ENCODE results near the gene MAZ. TPM values are rescaled to one million over a fixed set of nuclear protein-coding genes. Genes with fewer than 3 reads are reported as not detected.

MAZ gene
- total and polyA plus RNA-seq, 2 donors (not counting 3 experiments of a cell fraction or from before 2014, with no cell fraction given) = 165 to 311 TPM

DNA sequence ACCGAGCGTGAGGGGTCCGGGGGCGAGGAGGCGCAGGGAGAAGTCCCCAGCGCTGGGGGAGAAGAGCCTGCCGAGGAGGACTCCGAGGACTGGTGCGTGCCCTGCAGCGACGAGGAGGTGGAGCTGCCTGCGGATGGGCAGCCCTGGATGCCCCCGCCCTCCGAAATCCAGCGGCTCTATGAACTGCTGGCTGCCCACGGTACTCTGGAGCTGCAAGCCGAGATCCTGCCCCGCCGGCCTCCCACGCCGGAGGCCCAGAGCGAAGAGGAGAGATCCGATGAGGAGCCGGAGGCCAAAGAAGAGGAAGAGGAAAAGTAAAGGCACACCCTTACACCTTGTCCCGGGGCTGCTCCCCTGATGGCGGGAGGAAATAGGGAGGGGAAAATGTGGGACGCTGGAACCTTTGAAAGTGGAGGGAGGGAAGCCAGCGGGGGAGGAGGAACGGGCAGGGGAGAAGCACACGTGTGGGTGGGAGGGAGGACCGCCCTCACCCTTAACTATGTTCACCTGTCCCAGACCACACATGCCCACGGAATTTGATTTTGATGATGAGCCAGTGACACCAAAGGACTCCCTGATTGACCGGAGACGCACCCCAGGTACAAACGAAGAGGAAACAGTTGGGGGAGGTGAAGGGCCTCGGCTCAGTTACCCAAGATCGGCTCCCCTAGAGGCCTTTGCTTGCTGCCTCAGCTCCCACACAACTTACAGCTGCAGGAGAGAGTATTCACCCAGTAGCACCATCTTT, 10.5 kb downstream of the MAZ start:
- Histone ChIP-seq H3K79me2 (ENCODE audit: control insufficient read depth, insufficient read depth, low read length) (peaks cover 22% of the 10 kb centered on the region), H3K36me3 (ENCODE audit: control insufficient read depth in 2 of 2, extremely low read depth in 1 of 2, insufficient read depth in 2 of 2, low read length in 2 of 2) (peaks cover 0 to 5% of the 10 kb centered on the region in 2 experiments), H3K9me1 (replicated peaks; ENCODE audit: control insufficient read depth, extremely low read depth, insufficient read depth, low read length) (no peaks in the 10 kb centered on the region), H2AFZ (ENCODE audit: low read depth, low read length) (peak overlapping the region; percentile 52), H3K27me3 (ENCODE audit: control insufficient read depth in 2 of 2, insufficient read depth in 2 of 2, low read length in 2 of 2) (no peaks in the 10 kb centered on the region), H3K9ac (replicated peaks; ENCODE audit: extremely low read depth, insufficient read depth, low read length) (peak overlapping the region; percentile 53), H4K20me1 (replicated peaks; ENCODE audit: control insufficient read depth, extremely low read depth, insufficient read depth, low read length) (no peaks in the 10 kb centered on the region), H3K4me2 (ENCODE audit: insufficient read depth, low read length) (peak overlapping the region; percentile 48), H3K27ac (ENCODE audit: insufficient read depth, low read depth, low read length) (peak overlapping the region; percentile 27), H3K9me3 (replicated peaks; ENCODE audit: control insufficient read depth, insufficient read depth, low read length) (no peaks in the 10 kb centered on the region), H3K4me1 (ENCODE audit: control insufficient read depth, extremely low read depth, insufficient read depth, low read length) (peaks cover 37% of the 10 kb centered on the region), H3K4me3 (replicated peaks in 1 of 3; ENCODE audit: insufficient read depth in 1 of 3, low read depth in 1 of 3, low read length in 3 of 3) (peak overlapping the region; percentile 65 to 85 (median 81))
- DNase-seq (ENCODE audit: low read depth, low spot score) = peak; percentile 56
- intact Hi-C loops (cut with micrococcal nuclease) = loop anchor here (1.0 kb wide), 3 partner anchors 7 to 88 kb away; partner anchors contain the start of gene KIF22
- ChIA-PET CTCF (interaction anchor here (0.6 to 8.2 kb wide), 12 partner anchors 9 to 215 kb away, joined by 3 to 140 read pairs (median 6); partner anchors contain the start of gene KIF22), POLR2A (no interaction called here)
- no TSS peak for BruUV-seq (replicated peaks)
- TF ChIP-seq GATA2 (IDR thresholded peaks at IDR 0.05; ENCODE audit: insufficient read depth, insufficient read length, low read depth, low read length) (no peak), POLR2A (IDR thresholded peaks at IDR 0.05; ENCODE audit: low read depth, low read length) (peak; percentile 39), MYC (IDR thresholded peaks at IDR 0.05; ENCODE audit: low read depth, low read length) (peak; percentile 19)
- TF ChIP-seq, protein P1, sequence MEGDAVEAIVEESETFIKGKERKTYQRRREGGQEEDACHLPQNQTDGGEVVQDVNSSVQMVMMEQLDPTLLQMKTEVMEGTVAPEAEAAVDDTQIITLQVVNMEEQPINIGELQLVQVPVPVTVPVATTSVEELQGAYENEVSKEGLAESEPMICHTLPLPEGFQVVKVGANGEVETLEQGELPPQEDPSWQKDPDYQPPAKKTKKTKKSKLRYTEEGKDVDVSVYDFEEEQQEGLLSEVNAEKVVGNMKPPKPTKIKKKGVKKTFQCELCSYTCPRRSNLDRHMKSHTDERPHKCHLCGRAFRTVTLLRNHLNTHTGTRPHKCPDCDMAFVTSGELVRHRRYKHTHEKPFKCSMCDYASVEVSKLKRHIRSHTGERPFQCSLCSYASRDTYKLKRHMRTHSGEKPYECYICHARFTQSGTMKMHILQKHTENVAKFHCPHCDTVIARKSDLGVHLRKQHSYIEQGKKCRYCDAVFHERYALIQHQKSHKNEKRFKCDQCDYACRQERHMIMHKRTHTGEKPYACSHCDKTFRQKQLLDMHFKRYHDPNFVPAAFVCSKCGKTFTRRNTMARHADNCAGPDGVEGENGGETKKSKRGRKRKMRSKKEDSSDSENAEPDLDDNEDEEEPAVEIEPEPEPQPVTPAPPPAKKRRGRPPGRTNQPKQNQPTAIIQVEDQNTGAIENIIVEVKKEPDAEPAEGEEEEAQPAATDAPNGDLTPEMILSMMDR (IDR thresholded peaks at IDR 0.05; ENCODE audit: extremely low read depth in 1 of 2, insufficient read depth in 1 of 2, low read depth in 1 of 2, low read length in 2 of 2) = peak in 1 of 2 donors; percentile 21
- dilution Hi-C loops (cut with MboI; ENCODE audit: extremely low pct_ligation_motif_present, low sequenced_read_pairs) = no loop called here
- FAIRE-seq = peak; percentile 77

DNA sequence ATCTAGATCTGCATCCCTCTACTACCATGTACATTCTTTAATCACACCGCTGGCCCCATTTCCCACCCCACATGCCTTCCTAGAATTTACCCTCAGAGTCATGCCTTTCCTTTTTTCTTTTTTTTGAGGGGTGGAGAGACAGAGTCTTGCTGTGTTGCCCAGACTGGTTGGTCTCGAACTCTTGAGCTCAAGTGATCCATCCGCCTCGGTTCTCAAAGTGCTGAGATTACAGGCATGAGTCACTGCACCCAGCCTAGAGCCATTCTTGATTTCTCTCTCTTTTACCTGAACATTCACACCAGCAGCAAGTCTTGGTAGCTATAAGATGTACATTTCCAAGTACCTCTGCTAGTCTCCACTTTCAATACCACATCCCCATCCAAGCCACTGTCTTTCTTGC, 11.8 kb downstream of the MAZ start:
- H4K20me1 ChIP-seq (replicated peaks; ENCODE audit: control insufficient read depth, extremely low read depth, insufficient read depth, low read length) = no peaks in the 10 kb centered on the region
- POLR2A ChIA-PET = no interaction called here
- CTCF ChIA-PET = interaction anchor here (0.8 to 8.2 kb wide), 5 partner anchors 9 to 118 kb away, joined by 3 to 140 read pairs (median 3); no protein-coding TSS in a partner anchor
- H3K4me3 ChIP-seq (replicated peaks in 1 of 3; ENCODE audit: insufficient read depth in 1 of 3, low read depth in 1 of 3, low read length in 3 of 3) = no peak overlapping the region
- no TSS peak for BruUV-seq (replicated peaks)
- no peak overlapping the region for H3K4me2 ChIP-seq (ENCODE audit: insufficient read depth, low read length)
- dilution Hi-C loops (cut with MboI; ENCODE audit: extremely low pct_ligation_motif_present, low sequenced_read_pairs) (no loop called here), intact Hi-C loops (cut with micrococcal nuclease) (no loop called here)
- peaks cover 40% of the 10 kb centered on the region for H3K4me1 ChIP-seq (ENCODE audit: control insufficient read depth, extremely low read depth, insufficient read depth, low read length)
- H3K9me3 ChIP-seq (replicated peaks; ENCODE audit: control insufficient read depth, insufficient read depth, low read length) = no peaks in the 10 kb centered on the region
- FAIRE-seq (no peak), DNase-seq (ENCODE audit: low read depth, low spot score) (no peak)
- H3K36me3 ChIP-seq (ENCODE audit: control insufficient read depth in 2 of 2, extremely low read depth in 1 of 2, insufficient read depth in 2 of 2, low read length in 2 of 2) = peaks cover 0 to 5% of the 10 kb centered on the region in 2 experiments
- H3K9me1 ChIP-seq (replicated peaks; ENCODE audit: control insufficient read depth, extremely low read depth, insufficient read depth, low read length) = no peaks in the 10 kb centered on the region
- no peaks in the 10 kb centered on the region for H3K27me3 ChIP-seq (ENCODE audit: control insufficient read depth in 2 of 2, insufficient read depth in 2 of 2, low read length in 2 of 2)
- TF ChIP-seq, protein P1 (IDR thresholded peaks at IDR 0.05; ENCODE audit: extremely low read depth in 1 of 2, insufficient read depth in 1 of 2, low read depth in 1 of 2, low read length in 2 of 2) = no peak
- TF ChIP-seq POLR2AphosphoS5 (IDR thresholded peaks at IDR 0.05; ENCODE audit: insufficient read depth, low read depth, low read length) (no peak), FOS (IDR thresholded peaks at IDR 0.05; ENCODE audit: borderline replicate concordance, insufficient read depth, low read length) (no peak), POLR2A (IDR thresholded peaks at IDR 0.05; ENCODE audit: low read depth, low read length) (no peak), MYC (IDR thresholded peaks at IDR 0.05; ENCODE audit: low read depth, low read length) (no peak), EZH2 (IDR thresholded peaks at IDR 0.05; ENCODE audit: borderline replicate concordance, low read depth, low read length, severe bottlenecking) (no peak), JUN (IDR thresholded peaks at IDR 0.05; ENCODE audit: borderline replicate concordance, insufficient read depth, insufficient read length, low read depth) (no peak), GATA2 (IDR thresholded peaks at IDR 0.05; ENCODE audit: insufficient read depth, insufficient read length, low read depth, low read length) (no peak)
- TF ChIP-seq, protein P2, sequence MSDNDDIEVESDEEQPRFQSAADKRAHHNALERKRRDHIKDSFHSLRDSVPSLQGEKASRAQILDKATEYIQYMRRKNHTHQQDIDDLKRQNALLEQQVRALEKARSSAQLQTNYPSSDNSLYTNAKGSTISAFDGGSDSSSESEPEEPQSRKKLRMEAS (IDR thresholded peaks at IDR 0.05; ENCODE audit: insufficient read depth, insufficient read length) = no peak
- no peak overlapping the region for H3K9ac ChIP-seq (replicated peaks; ENCODE audit: extremely low read depth, insufficient read depth, low read length)
- peaks cover 30% of the 10 kb centered on the region for H3K79me2 ChIP-seq (ENCODE audit: control insufficient read depth, insufficient read depth, low read length)
- H3K27ac ChIP-seq (ENCODE audit: insufficient read depth, low read depth, low read length) = no peak overlapping the region
- no peak overlapping the region for H2AFZ ChIP-seq (ENCODE audit: low read depth, low read length)

Measured in endothelial cell of umbilical vein (primary cell).